ENCODE results near the gene CHAMP1.

CHAMP1 gene

DNA sequence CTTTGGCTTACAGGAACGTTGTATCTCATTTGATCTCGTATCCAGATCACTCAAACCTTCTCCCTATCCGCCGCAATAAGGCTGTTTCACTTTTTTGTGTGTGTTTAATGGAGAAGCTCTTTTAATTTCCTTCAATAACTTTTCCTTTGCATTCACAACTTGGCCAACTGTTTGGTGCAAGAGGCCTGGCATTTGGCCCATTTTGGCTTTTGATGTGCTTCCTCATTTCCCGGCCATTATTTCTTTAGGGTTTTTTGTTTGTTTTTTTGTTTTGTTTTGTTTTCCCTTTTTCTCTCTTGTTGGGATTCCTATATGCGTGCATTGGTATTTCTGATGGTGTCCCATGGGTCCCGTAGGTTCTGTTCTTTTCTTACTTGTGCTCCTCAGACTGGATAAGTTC is 39.0 kb upstream of the CHAMP1 start:
- TF ChIP-seq EZH2 (IDR thresholded peaks at IDR 0.05; ENCODE audit: borderline replicate concordance, low read length): no peak
- TF ChIP-seq, protein P1, sequence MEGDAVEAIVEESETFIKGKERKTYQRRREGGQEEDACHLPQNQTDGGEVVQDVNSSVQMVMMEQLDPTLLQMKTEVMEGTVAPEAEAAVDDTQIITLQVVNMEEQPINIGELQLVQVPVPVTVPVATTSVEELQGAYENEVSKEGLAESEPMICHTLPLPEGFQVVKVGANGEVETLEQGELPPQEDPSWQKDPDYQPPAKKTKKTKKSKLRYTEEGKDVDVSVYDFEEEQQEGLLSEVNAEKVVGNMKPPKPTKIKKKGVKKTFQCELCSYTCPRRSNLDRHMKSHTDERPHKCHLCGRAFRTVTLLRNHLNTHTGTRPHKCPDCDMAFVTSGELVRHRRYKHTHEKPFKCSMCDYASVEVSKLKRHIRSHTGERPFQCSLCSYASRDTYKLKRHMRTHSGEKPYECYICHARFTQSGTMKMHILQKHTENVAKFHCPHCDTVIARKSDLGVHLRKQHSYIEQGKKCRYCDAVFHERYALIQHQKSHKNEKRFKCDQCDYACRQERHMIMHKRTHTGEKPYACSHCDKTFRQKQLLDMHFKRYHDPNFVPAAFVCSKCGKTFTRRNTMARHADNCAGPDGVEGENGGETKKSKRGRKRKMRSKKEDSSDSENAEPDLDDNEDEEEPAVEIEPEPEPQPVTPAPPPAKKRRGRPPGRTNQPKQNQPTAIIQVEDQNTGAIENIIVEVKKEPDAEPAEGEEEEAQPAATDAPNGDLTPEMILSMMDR (IDR thresholded peaks at IDR 0.05; ENCODE audit: low read length): no peak
- H3K9me3 ChIP-seq (ENCODE audit: low read length): no peaks in the 10 kb centered on the region
- no peaks in the 10 kb centered on the region for H3K79me2 ChIP-seq (ENCODE audit: insufficient read depth, low read length)
- H3K4me1 ChIP-seq (ENCODE audit: insufficient read depth, low read length, severe bottlenecking): peaks cover 12% of the 10 kb centered on the region
- H2AFZ ChIP-seq (ENCODE audit: low read length): no peak overlapping the region
- peaks cover 15% of the 10 kb centered on the region; the same call in 1 of the 2 replicates for H3F3A ChIP-seq (ENCODE audit: insufficient read depth, low read length)
- no peak overlapping the region for H3K4me3 ChIP-seq (ENCODE audit: low read depth, low read length, poor library complexity, severe bottlenecking)
- H3K36me3 ChIP-seq (ENCODE audit: insufficient read depth, low read length): peaks cover 44% of the 10 kb centered on the region
- no peaks in the 10 kb centered on the region for H3K27me3 ChIP-seq (ENCODE audit: insufficient read depth, low read length)
- H3K9ac ChIP-seq (ENCODE audit: low read length): no peak overlapping the region
- H3K4me2 ChIP-seq (ENCODE audit: low read length): no peak overlapping the region
- no peaks in the 10 kb centered on the region for H4K20me1 ChIP-seq (ENCODE audit: insufficient read depth, low read length)
- H3K27ac ChIP-seq (ENCODE audit: low read depth, low read length, poor library complexity, severe bottlenecking): no peak overlapping the region
- H3K9me2 ChIP-seq (ENCODE audit: low read depth, low read length): no peaks in the 10 kb centered on the region

DNA sequence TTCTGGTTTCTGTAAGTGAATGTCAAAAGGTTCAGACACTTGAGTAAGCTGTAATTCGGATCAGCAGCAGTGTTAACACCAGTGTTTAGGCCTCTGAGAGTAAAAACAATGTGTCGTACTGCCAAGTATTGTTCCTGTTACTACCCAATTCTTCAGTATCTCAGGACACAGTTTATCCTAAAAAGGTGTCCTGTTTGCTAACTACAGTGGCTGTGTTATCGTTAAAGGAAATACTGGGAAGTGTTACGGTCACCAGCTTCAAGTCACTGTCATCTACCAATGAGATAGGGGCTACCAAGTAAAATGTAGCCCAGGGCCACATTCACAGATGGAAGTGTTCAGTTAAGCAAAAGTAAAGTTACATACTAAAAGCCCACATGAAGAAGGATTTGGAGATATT is 35.2 kb upstream of the CHAMP1 start:
- Histone ChIP-seq H3K4me2 (ENCODE audit: low read length) (no peak overlapping the region), H3K27ac (ENCODE audit: low read depth, low read length, poor library complexity, severe bottlenecking) (peak overlapping the region; percentile 95), H3K4me1 (ENCODE audit: insufficient read depth, low read length, severe bottlenecking) (peaks cover 32% of the 10 kb centered on the region)

DNA sequence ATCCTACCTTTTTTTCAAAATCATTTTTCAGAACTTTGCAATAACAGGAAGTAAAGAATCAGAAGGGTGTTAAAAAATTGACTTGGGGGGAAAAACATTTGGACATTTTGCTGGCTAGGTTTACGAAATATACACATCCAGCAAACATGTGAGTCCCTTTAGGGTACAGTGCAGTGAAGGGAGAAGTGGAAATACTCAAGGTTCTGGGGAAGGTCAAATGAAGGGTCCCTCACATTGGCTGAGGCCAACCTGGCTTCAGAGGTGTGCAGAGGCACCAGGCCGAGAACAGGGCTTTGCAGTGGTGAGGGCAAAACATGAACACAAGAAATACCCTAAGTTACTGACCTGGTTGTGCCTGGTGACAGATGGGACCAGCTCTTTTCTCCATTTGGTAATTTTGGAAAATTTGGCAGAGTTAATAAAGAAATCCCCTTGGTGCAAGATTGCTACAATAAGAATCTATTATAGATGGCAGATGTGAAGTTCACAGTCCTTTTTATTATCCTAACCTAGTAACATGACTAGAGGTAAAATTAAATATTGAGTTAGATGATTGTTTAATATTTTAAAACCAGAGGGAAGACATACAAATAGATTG is 34.4 kb upstream of the CHAMP1 start:
- peak overlapping the region; percentile 71 for H3K4me2 ChIP-seq (ENCODE audit: low read length)
- TF ChIP-seq, protein P1 (IDR thresholded peaks at IDR 0.05; ENCODE audit: low read length): no peak
- no peaks in the 10 kb centered on the region for H3K27me3 ChIP-seq (ENCODE audit: insufficient read depth, low read length)
- H3K27ac ChIP-seq (ENCODE audit: low read depth, low read length, poor library complexity, severe bottlenecking): peak overlapping the region; percentile 95
- peaks cover 17% of the 10 kb centered on the region; the same call in 1 of the 2 replicates for H3F3A ChIP-seq (ENCODE audit: insufficient read depth, low read length)
- H4K20me1 ChIP-seq (ENCODE audit: insufficient read depth, low read length): no peaks in the 10 kb centered on the region
- H3K4me1 ChIP-seq (ENCODE audit: insufficient read depth, low read length, severe bottlenecking): peaks cover 32% of the 10 kb centered on the region
- H3K36me3 ChIP-seq (ENCODE audit: insufficient read depth, low read length): peaks cover 31% of the 10 kb centered on the region
- H3K4me3 ChIP-seq (ENCODE audit: low read depth, low read length, poor library complexity, severe bottlenecking): peak overlapping the region; percentile 88
- peaks cover 19% of the 10 kb centered on the region for H3K79me2 ChIP-seq (ENCODE audit: insufficient read depth, low read length)
- no peaks in the 10 kb centered on the region for H3K9me2 ChIP-seq (ENCODE audit: low read depth, low read length)
- no peak overlapping the region for H2AFZ ChIP-seq (ENCODE audit: low read length)
- no peaks in the 10 kb centered on the region for H3K9me3 ChIP-seq (ENCODE audit: low read length)
- peak overlapping the region; percentile 74 for H3K9ac ChIP-seq (ENCODE audit: low read length)

More for the DNA sequence above, 35.2 kb upstream of the CHAMP1 start:
- H4K20me1 ChIP-seq (ENCODE audit: insufficient read depth, low read length): no peaks in the 10 kb centered on the region
- peaks cover 19% of the 10 kb centered on the region for H3K79me2 ChIP-seq (ENCODE audit: insufficient read depth, low read length)
- no peak overlapping the region for H3K4me3 ChIP-seq (ENCODE audit: low read depth, low read length, poor library complexity, severe bottlenecking)
- no peak overlapping the region for H2AFZ ChIP-seq (ENCODE audit: low read length)
- TF ChIP-seq EZH2 (IDR thresholded peaks at IDR 0.05; ENCODE audit: borderline replicate concordance, low read length): no peak
- TF ChIP-seq, protein P1 (IDR thresholded peaks at IDR 0.05; ENCODE audit: low read length): no peak
- peak overlapping the region; percentile 74; the same call in 1 of the 2 replicates for H3K9ac ChIP-seq (ENCODE audit: low read length)
- no peaks in the 10 kb centered on the region for H3K9me2 ChIP-seq (ENCODE audit: low read depth, low read length)
- no peaks in the 10 kb centered on the region for H3K9me3 ChIP-seq (ENCODE audit: low read length)
- no peaks in the 10 kb centered on the region for H3K27me3 ChIP-seq (ENCODE audit: insufficient read depth, low read length)
- peaks cover 17% of the 10 kb centered on the region; the same call in 1 of the 2 replicates for H3F3A ChIP-seq (ENCODE audit: insufficient read depth, low read length)
- H3K36me3 ChIP-seq (ENCODE audit: insufficient read depth, low read length): peaks cover 31% of the 10 kb centered on the region
